Activated T-cell treated with anti-CD3 and anti-CD28 coated beads for 1 hour (primary cell): ENCODE measurements around the gene TANGO2.

ENCODE experiments used
- DNase-seq: peaks from one replicate; pipeline ENCODE4 v3.0.0-alpha.2; 2020; ENCODE audit warnings: low read depth

The TANGO2 gene

GRCh38 chr22:20027966-20028854, 7.3 kb downstream of the TANGO2 start:
- DNase-seq, result no peak

DNA sequence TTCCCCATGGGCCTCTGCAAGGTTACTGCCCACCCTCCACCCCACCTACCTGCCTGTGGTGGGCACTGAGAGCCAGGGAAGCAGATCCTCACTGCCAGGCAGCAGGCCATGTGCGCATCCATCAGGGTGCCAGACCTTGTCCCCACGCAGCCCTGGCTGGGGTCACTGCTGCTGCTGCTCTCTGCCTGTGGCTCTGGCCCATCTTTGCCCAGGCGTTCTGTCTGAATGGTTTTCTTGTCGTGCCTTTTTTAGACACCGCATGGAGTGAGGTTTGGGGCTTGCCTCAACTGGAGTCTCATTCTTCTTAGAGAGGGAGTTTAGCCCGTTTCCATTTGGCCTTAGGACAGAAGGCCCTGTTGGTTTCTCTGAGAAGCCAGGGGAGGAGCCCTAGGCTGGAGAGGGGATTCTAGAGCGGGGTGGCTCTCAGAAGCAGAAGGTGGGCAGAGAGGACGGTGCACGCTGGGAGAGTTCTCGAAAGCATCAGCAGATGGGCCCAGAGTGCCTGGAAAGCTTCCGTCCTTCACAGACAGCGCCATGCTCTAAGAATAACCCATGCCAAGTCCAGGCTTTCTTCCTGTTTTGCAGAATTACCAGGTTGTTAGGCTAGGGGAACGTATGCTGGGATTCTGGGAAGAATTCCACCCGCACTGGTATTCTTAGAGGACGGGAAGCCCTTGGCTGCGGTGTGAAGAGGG, 8.1 kb downstream of the TANGO2 start:
- no peak for DNase-seq

DNA sequence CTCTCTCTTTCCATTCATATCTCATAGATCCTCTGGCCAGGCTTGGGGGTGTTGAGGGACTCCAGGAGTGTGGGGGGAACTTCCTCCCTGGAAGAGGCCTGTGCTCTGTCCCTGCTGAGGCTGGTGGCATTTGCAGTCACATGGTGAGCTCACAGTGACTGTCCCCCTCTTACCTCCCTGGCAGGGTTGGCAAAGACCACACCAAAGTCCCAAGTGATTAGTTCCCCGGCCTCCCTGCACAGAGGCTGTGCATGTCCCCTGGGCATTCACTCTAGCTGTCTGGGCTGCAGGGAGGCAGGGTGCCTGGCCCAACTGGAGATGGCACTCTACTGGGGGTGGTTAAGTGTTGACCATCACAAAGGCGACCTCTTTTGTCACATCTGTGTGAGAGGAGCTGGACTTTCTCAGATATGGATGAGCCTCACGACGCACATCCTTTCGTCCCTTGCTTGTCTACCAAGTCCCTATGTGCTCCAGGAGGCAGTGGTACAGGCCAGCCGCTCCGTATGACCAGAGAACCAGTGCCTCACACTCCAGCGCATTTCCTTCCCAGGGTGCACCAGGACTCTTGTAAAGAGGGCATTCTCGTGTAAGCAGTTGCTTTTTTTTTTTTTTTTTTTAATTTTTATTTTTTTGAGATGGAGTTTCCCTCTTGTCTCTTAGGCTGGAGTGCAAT, 8.8 kb downstream of the TANGO2 start:
- no peak for DNase-seq

DNA sequence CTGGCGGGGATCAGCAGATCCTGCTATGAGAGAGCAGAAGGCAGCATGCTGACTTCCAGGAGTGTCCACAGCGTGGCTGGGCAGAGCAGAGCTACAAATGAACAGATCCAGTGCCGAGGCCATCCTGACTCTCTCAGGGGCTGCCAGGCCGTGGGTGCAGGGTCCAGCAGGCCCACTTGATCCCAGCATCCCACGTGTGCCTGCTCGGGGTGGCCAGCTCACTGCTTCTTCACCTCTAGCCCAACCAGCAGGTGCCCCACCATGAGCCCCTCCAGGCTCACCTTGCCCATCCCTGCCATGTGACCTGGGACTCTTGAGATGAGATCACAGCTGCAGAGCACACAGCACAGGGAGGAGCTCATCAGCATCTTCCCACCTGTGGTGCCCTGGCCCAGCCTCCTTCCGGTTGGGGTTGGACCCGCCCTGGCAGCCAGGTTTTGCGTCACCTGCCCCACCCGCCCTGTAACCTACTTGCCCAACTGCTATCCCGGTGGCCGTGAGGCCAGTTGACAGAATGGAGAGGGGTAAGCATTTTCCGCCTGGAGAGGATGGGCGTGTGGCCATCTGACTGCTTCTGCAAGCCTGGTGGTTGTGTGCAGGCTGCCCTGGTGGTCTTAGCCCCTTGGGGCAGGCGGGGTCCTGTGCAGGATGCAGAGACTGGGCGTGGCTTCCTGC, 11.0 kb downstream of the TANGO2 start:
- peak; percentile 14 for DNase-seq

GRCh38 chr22:20032407-20032991, 11.6 kb downstream of the TANGO2 start:
- DNase-seq, result no peak

DNA sequence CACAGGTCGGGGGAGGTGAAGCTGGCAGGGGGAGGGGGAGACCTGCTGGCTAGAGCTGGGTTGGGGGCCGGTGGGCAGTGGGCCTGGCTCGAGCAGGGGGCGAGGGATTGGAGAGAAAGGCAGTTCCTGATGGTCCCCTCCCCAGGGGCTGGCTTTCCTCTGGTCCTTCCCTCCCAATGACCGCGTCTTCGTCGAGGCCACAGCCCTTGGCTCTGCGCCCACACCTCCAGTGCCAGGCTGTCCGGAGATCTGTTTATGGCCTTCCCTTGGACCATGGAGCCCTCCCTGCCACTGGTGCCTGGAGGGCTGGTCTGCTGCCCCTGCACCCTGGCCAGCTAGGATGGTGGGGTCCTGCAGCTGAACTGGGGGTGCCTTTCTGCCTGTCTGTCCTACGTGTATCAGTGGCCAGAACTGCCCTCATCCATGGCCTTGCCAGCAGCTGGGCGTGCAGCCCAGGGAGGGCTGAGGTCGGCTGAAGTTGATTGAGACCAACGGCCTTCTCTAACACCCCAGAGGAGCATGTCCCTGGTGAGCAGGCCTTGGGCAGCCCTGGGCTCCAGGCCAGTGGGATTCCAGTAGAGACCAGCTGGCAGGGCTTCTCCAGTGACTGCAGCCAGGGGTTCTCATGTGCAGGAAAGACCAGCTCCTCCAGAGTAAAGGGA, 12.3 kb downstream of the TANGO2 start:
- DNase-seq, result no peak

GRCh38 chr22:20034143-20034542, 13.2 kb downstream of the TANGO2 start:
- no peak for DNase-seq

GRCh38 chr22:20035375-20036083, 14.6 kb downstream of the TANGO2 start:
- no peak for DNase-seq

DNA sequence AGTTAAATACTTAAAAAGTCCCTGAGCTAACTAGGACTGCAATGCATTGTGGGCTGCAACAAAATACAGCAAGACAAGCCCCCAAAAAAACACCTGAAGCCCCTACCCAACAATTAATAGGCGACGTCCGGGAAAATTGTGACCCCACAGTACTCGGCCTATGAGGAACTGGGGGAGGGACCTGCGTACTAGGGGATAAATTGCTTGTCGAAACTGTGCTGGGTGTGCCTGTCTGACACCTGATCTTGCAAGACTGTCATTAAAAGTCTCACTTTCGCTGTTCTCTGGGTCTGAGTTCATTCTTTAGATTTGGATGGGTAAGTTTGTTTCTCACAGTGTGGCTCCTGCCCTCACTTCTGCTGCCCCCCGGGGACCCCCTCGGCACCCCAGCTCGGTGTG, 15.2 kb downstream of the TANGO2 start:
- no peak for DNase-seq

- no peak for DNase-seq
These were observed 15.9 kb downstream of the TANGO2 start for GRCh38 chr22:20036535-20037392.

- no peak for DNase-seq
These were observed 16.5 kb downstream of the TANGO2 start for GRCh38 chr22:20037419-20037818.

- no peak for DNase-seq
These were observed 17.7 kb downstream of the TANGO2 start for GRCh38 chr22:20038574-20038973.

DNA sequence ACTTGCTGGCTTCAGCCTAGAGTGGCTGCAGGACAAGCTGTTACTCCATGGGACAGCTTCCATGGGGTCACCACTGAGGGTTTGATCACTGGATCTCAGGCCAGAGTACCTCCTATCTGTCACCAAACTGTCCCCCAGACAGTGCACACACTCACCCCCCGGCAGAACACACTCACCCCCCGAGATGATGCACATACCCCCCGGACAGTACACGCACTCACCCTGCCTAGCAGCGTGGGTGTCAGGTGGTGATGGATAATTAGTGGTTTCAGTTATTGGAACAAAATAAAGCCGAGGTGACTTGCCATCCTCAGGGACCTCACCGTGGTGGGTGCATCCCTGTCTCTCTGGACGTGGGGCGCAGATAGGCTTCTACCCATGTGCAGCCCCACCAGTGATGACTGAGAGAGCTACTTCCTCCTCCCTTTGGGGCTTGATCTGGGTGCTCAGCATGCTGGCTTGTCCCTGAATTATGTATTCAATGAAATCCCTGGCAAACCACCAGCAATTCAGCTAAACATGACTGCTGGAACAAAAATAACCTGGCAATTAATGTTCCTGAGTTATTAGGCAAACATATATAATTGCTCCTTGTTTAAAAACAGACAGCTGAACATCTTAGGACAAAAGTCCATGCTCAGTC, 18.9 kb downstream of the TANGO2 start:
- no peak for DNase-seq

GRCh38 chr22:20040327-20041200, 19.7 kb downstream of the TANGO2 start:
- DNase-seq, result no peak

DNA sequence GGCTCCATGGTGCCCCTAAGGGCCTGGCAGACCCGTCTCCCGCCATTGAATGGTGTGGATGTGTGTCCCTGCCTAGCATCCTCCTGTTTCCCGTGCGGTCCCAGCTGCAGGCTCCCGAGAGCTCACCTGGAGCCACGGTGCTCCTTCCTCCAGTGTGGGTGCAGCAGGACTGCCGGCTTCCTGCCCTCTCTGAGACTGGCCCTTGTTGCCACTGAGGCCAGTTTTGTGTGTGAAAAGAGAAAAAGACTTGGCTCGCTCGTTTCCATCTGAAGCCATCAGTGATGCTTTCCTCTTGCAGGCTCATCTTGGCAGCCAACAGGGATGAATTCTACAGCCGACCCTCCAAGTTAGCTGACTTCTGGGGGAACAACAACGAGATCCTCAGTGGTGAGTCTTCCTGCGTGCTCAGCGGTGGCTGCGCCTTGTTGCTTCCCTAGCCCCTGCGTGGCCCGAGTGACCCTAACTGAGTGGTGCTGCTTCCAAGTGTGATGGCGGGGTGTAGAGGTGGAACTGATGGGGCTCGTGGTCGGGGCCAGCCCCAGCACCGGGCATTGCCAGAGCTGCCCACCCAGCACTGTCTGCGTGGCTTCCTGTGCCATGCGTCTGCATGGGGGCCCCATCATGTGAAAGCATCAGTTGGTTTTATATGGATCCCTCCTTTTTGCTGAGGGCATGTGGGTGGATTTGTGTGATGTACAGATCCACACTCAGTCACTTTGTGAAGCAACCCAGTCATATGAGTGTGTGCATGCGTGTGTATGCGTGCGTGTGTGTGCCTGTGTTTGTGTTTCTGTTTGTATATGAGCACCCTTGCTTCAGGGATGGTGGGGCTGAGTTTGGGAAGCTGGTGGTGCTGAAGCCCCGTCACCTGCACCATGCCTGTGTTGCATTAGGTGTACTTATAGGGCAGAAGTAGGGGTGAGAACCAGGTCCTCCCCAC, 22.4 kb downstream of the TANGO2 start:
- no peak for DNase-seq

DNA sequence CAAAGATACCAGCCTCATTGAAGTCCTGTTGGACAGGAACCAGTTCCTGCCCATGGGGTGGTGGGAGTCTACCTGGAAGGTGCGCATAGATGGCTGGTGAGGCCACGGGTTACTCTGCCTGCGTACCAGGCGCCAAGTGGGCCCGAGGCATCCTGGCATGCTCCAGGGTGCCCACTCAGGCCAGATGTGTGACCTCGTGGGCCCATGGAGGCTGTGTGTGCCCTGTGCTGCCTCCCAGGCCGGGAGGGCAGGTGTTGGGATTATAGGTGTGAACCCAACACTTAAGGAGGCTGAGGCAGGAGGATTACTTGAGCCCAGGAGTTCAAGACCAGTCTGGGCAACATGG, 23.1 kb downstream of the TANGO2 start:
- DNase-seq, result no peak

GRCh38 chr22:20044495-20045151, 23.7 kb downstream of the TANGO2 start:
- DNase-seq, result no peak
